GM12801 (cell line): ENCODE results near the gene HP1BP3.

Experiments used
- CTCF ChIP-seq: IDR thresholded peaks from one replicate; pipeline ENCODE4 v1.5.1; 2011; ENCODE audit warnings: control low read depth; ENCODE audit not compliant: insufficient read length; ENCODE audit errors: extremely low read depth

HP1BP3 gene

GRCh38 chr1:20763417-20763816 is 23.7 kb downstream of the HP1BP3 start:
- TF ChIP-seq CTCF, result no peak

GRCh38 chr1:20760322-20760721 is 26.8 kb downstream of the HP1BP3 start:
- no peak for TF ChIP-seq CTCF

- TF ChIP-seq CTCF, result no peak
Observed at GRCh38 chr1:20753589-20753988, 33.5 kb downstream of the HP1BP3 start.

GRCh38 chr1:20751462-20751990 is 35.6 kb downstream of the HP1BP3 start:
- TF ChIP-seq CTCF, result no peak

GRCh38 chr1:20742671-20743070 is 44.4 kb downstream of the HP1BP3 start:
- TF ChIP-seq CTCF, result no peak

- no peak for TF ChIP-seq CTCF
Observed at GRCh38 chr1:20740781-20741180, 46.3 kb downstream of the HP1BP3 start.

- no peak for TF ChIP-seq CTCF
Observed at GRCh38 chr1:20739225-20739624, 47.9 kb downstream of the HP1BP3 start.
